Ascending aorta (tissue), 2 donors: ENCODE data around the gene RFPL3. TPM values are rescaled to one million over a fixed set of nuclear protein-coding genes. Genes with fewer than 3 reads are reported as not detected.
A peak's percentile ranks its signal among the peaks of the same experiment; 100 is the strongest.

Experiments used
- DNase-seq, 2 donors: peaks; one replicate each; pipeline ENCODE4 v3.0.0-alpha.2; 2019; ENCODE audit warnings: low spot score in 2 of 2
- H3K27ac ChIP-seq, 2 donors: fragments of 200-600 bp; sonication (generic); one replicate each; pipeline ENCODE4 v1.5.1; 2016 to 2017; ENCODE audit warnings: mild to moderate bottlenecking in 1 of 2
- H3K27me3 ChIP-seq: fragments of 200-600 bp; sonication (generic); one replicate; pipeline ENCODE4 v1.5.1; 2017
- H3K36me3 ChIP-seq, 2 donors: fragments of 200-600 bp; sonication (generic); one replicate each; pipeline ENCODE4 v1.5.1; 2016
- H3K4me1 ChIP-seq, 2 donors: fragments of 200-600 bp; sonication (generic); one replicate each; pipeline ENCODE4 v1.5.1; 2016 to 2017; ENCODE audit warnings: mild to moderate bottlenecking in 1 of 2
- H3K4me3 ChIP-seq, 2 donors: fragments of 200-600 bp; sonication (generic); one replicate each; pipeline ENCODE4 v1.5.1; 2016 to 2017; ENCODE audit warnings: mild to moderate bottlenecking in 1 of 2
- H3K9me3 ChIP-seq, 2 donors: fragments of 200-600 bp; sonication (generic); one replicate each; pipeline ENCODE4 v1.5.1; 2016
- CTCF ChIP-seq, 3 experiments: fragments of 200-600 bp in 2 of 3; fragments of 450-650 bp in 1 of 3; sonication (generic) in 2 of 3; IDR thresholded peaks; one replicate each; pipeline ENCODE4 v1.5.1; 2016 to 2019; ENCODE audit warnings: antibody characterized with exemption in 3 of 3, mild to moderate bottlenecking in 1 of 3, moderate library complexity in 1 of 3
- intact Hi-C: fragments of 100-400 bp; cut with DNase I; formaldehyde crosslinking; loops from one replicate; pipeline ENCODE4 v1.15.1; 2023
- total RNA-seq: library from RNA; depleted of rRNA; stranded (reverse); fragments of >200 nt; gene quantifications from one replicate; pipeline ENCODE4 v1.1.0, GENCODE V29; 2016

Gene RFPL3
- total RNA-seq, 1 donor from 2014 or later = not detected

GRCh38 chr22:32401486-32401885 is 43.8 kb downstream of the RFPL3 start:
- intact Hi-C loops = no loop called here
- Histone ChIP-seq H3K9me3 (no peaks in the 10 kb centered on the region), H3K27me3 (no peaks in the 10 kb centered on the region), H3K4me3 (no peak overlapping the region), H3K36me3 (peaks cover 79 to 87% of the 10 kb centered on the region in 2 donors), H3K27ac (no peak overlapping the region), H3K4me1 (no peaks in the 10 kb centered on the region)
- DNase-seq = no peak
- TF ChIP-seq CTCF (IDR thresholded peaks at IDR 0.05) = no peak

GRCh38 chr22:32404021-32404420 is 46.4 kb downstream of the RFPL3 start:
- intact Hi-C loops = no loop called here
- H3K36me3 ChIP-seq = peaks cover 76 to 83% of the 10 kb centered on the region in 2 donors
- H3K27ac ChIP-seq = no peak overlapping the region
- H3K9me3 ChIP-seq = no peaks in the 10 kb centered on the region
- no peaks in the 10 kb centered on the region for H3K4me1 ChIP-seq
- no peak overlapping the region for H3K4me3 ChIP-seq
- no peak for TF ChIP-seq CTCF (IDR thresholded peaks at IDR 0.05)
- no peaks in the 10 kb centered on the region for H3K27me3 ChIP-seq
- no peak for DNase-seq

- Histone ChIP-seq H3K36me3 (peaks cover 45 to 51% of the 10 kb centered on the region in 2 donors), H3K27me3 (no peaks in the 10 kb centered on the region), H3K4me1 (peaks cover 4 to 15% of the 10 kb centered on the region in 2 donors), H3K9me3 (no peaks in the 10 kb centered on the region), H3K4me3 (no peak overlapping the region), H3K27ac (no peak overlapping the region)
- no peak for TF ChIP-seq CTCF (IDR thresholded peaks at IDR 0.05)
- intact Hi-C loops = no loop called here
- DNase-seq = no peak
Observed at GRCh38 chr22:32407312-32407711, 49.6 kb downstream of the RFPL3 start.

- Histone ChIP-seq H3K9me3 (no peaks in the 10 kb centered on the region), H3K36me3 (peaks cover 41 to 46% of the 10 kb centered on the region in 2 donors), H3K4me3 (no peak overlapping the region), H3K27ac (no peak overlapping the region), H3K27me3 (no peaks in the 10 kb centered on the region), H3K4me1 (peaks cover 4 to 15% of the 10 kb centered on the region in 2 donors)
- intact Hi-C loops = no loop called here
- no peak for TF ChIP-seq CTCF (IDR thresholded peaks at IDR 0.05)
- DNase-seq = no peak
Observed at GRCh38 chr22:32407936-32408335, 50.3 kb downstream of the RFPL3 start.

GRCh38 chr22:32409977-32410376 is 52.3 kb downstream of the RFPL3 start:
- TF ChIP-seq CTCF (IDR thresholded peaks at IDR 0.05) = no peak
- Histone ChIP-seq H3K4me1 (peaks cover 4 to 15% of the 10 kb centered on the region in 2 donors), H3K4me3 (peak overlapping the region in 1 of 2 donors; percentile 69), H3K9me3 (no peaks in the 10 kb centered on the region), H3K27me3 (no peaks in the 10 kb centered on the region), H3K36me3 (peaks cover 34 to 35% of the 10 kb centered on the region in 2 donors), H3K27ac (no peak overlapping the region)
- DNase-seq = no peak
- intact Hi-C loops = no loop called here

GRCh38 chr22:32410459-32410858 is 52.8 kb downstream of the RFPL3 start:
- Histone ChIP-seq H3K27me3 (no peaks in the 10 kb centered on the region), H3K4me3 (peak overlapping the region; percentile 69 to 85), H3K36me3 (peaks cover 29 to 31% of the 10 kb centered on the region in 2 donors), H3K9me3 (no peaks in the 10 kb centered on the region), H3K27ac (no peak overlapping the region), H3K4me1 (peaks cover 4 to 15% of the 10 kb centered on the region in 2 donors)
- intact Hi-C loops = no loop called here
- DNase-seq = no peak
- TF ChIP-seq CTCF (IDR thresholded peaks at IDR 0.05) = no peak
